ENCODE measurements around the gene PSTPIP1. TPM values are rescaled to one million over a fixed set of nuclear protein-coding genes. Genes with fewer than 3 reads are reported as not detected.

The PSTPIP1 gene
- total and polyA plus RNA-seq, 2 of the 8 experiments (the other 6 are each of a cell fraction or from before 2014, with no cell fraction given), result 1.6 to 1.8 TPM

DNA sequence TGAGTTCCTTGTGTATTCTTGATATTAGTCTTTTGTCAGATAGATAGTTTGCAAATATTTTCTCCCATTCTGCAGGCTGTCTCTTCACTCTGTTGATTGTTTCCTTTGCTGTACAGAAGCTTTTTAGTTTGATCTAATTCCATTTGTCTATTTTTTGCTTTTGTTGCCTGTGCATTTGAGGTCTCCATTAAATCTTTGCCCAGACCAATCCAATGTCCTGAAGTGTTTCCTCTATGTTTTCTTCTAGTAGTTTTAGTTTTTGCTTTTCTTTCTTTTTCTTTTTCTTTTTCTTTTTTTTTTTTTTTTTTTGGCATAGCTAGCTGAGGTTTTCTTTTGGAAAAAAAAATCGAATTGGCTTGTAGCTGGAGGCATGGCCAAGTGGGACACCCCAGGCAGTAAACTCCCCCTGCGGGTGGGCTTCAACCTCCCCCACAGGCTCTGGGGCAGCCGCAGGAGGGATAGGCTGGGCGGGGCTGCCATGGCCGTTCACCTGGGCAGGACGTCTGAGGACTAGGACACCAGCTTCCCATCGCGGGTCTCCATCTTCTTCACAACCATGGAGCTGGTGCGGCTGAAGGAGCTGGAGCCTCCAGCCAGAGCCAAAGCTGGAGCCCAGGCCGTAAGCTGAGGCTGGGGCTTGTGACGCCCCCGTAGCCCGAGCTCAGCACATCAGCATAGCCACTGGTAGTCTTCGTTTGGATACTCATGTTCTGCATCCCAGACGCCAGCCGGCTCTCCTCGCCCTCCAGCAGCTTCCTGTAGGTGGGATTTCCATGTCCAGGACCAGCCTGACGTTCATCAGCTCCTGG, 16.2 kb upstream of the PSTPIP1 start (continued):
- TF ChIP-seq, protein P1, sequence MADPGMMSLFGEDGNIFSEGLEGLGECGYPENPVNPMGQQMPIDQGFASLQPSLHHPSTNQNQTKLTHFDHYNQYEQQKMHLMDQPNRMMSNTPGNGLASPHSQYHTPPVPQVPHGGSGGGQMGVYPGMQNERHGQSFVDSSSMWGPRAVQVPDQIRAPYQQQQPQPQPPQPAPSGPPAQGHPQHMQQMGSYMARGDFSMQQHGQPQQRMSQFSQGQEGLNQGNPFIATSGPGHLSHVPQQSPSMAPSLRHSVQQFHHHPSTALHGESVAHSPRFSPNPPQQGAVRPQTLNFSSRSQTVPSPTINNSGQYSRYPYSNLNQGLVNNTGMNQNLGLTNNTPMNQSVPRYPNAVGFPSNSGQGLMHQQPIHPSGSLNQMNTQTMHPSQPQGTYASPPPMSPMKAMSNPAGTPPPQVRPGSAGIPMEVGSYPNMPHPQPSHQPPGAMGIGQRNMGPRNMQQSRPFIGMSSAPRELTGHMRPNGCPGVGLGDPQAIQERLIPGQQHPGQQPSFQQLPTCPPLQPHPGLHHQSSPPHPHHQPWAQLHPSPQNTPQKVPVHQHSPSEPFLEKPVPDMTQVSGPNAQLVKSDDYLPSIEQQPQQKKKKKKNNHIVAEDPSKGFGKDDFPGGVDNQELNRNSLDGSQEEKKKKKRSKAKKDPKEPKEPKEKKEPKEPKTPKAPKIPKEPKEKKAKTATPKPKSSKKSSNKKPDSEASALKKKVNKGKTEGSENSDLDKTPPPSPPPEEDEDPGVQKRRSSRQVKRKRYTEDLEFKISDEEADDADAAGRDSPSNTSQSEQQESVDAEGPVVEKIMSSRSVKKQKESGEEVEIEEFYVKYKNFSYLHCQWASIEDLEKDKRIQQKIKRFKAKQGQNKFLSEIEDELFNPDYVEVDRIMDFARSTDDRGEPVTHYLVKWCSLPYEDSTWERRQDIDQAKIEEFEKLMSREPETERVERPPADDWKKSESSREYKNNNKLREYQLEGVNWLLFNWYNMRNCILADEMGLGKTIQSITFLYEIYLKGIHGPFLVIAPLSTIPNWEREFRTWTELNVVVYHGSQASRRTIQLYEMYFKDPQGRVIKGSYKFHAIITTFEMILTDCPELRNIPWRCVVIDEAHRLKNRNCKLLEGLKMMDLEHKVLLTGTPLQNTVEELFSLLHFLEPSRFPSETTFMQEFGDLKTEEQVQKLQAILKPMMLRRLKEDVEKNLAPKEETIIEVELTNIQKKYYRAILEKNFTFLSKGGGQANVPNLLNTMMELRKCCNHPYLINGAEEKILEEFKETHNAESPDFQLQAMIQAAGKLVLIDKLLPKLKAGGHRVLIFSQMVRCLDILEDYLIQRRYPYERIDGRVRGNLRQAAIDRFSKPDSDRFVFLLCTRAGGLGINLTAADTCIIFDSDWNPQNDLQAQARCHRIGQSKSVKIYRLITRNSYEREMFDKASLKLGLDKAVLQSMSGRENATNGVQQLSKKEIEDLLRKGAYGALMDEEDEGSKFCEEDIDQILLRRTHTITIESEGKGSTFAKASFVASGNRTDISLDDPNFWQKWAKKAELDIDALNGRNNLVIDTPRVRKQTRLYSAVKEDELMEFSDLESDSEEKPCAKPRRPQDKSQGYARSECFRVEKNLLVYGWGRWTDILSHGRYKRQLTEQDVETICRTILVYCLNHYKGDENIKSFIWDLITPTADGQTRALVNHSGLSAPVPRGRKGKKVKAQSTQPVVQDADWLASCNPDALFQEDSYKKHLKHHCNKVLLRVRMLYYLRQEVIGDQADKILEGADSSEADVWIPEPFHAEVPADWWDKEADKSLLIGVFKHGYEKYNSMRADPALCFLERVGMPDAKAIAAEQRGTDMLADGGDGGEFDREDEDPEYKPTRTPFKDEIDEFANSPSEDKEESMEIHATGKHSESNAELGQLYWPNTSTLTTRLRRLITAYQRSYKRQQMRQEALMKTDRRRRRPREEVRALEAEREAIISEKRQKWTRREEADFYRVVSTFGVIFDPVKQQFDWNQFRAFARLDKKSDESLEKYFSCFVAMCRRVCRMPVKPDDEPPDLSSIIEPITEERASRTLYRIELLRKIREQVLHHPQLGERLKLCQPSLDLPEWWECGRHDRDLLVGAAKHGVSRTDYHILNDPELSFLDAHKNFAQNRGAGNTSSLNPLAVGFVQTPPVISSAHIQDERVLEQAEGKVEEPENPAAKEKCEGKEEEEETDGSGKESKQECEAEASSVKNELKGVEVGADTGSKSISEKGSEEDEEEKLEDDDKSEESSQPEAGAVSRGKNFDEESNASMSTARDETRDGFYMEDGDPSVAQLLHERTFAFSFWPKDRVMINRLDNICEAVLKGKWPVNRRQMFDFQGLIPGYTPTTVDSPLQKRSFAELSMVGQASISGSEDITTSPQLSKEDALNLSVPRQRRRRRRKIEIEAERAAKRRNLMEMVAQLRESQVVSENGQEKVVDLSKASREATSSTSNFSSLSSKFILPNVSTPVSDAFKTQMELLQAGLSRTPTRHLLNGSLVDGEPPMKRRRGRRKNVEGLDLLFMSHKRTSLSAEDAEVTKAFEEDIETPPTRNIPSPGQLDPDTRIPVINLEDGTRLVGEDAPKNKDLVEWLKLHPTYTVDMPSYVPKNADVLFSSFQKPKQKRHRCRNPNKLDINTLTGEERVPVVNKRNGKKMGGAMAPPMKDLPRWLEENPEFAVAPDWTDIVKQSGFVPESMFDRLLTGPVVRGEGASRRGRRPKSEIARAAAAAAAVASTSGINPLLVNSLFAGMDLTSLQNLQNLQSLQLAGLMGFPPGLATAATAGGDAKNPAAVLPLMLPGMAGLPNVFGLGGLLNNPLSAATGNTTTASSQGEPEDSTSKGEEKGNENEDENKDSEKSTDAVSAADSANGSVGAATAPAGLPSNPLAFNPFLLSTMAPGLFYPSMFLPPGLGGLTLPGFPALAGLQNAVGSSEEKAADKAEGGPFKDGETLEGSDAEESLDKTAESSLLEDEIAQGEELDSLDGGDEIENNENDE (IDR thresholded peaks at IDR 0.05; ENCODE audit: insufficient replicate concordance, low read length), result no peak
- TF ChIP-seq, protein P2, sequence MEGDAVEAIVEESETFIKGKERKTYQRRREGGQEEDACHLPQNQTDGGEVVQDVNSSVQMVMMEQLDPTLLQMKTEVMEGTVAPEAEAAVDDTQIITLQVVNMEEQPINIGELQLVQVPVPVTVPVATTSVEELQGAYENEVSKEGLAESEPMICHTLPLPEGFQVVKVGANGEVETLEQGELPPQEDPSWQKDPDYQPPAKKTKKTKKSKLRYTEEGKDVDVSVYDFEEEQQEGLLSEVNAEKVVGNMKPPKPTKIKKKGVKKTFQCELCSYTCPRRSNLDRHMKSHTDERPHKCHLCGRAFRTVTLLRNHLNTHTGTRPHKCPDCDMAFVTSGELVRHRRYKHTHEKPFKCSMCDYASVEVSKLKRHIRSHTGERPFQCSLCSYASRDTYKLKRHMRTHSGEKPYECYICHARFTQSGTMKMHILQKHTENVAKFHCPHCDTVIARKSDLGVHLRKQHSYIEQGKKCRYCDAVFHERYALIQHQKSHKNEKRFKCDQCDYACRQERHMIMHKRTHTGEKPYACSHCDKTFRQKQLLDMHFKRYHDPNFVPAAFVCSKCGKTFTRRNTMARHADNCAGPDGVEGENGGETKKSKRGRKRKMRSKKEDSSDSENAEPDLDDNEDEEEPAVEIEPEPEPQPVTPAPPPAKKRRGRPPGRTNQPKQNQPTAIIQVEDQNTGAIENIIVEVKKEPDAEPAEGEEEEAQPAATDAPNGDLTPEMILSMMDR (IDR thresholded peaks at IDR 0.05; ENCODE audit: control extremely low read depth in 1 of 3, insufficient read depth in 1 of 3, low read depth in 1 of 3, low read length in 3 of 3), result no peak
- no peak for TF ChIP-seq SAP30 (IDR thresholded peaks at IDR 0.05; ENCODE audit: insufficient read depth, insufficient replicate concordance, low read length)
- TF ChIP-seq SRF (IDR thresholded peaks at IDR 0.05; ENCODE audit: low read depth, low read length), result no peak
- no peak for TF ChIP-seq CBX5 (IDR thresholded peaks at IDR 0.05; ENCODE audit: low read depth, low read length)
- no peak for TF ChIP-seq SP1 (IDR thresholded peaks at IDR 0.05; ENCODE audit: low read depth, low read length)
- TF ChIP-seq NANOG (IDR thresholded peaks at IDR 0.05; ENCODE audit: insufficient read depth, low read depth, low read length, poor library complexity, severe bottlenecking), result no peak
